Stimulated activated CD4-positive, alpha-beta T cell treated with anti-CD3 and anti-CD28 coated beads, Interleukin-1b, Interleukin-23, amount 100 ng/mL, for 4 hours (primary cell): Measurements from ENCODE around the gene C22orf42.
"Not testable (repeated sequence)": the region's sequence is repeated elsewhere in the genome, so short reads cannot be mapped to it uniquely, and the experiment has no call there.

ENCODE experiments used
- DNase-seq, 2 donors: peaks; one replicate each; pipeline ENCODE4 v3.0.0-alpha.2; 2020; ENCODE audit warnings: low read depth in 2 of 2

Gene C22orf42

DNA sequence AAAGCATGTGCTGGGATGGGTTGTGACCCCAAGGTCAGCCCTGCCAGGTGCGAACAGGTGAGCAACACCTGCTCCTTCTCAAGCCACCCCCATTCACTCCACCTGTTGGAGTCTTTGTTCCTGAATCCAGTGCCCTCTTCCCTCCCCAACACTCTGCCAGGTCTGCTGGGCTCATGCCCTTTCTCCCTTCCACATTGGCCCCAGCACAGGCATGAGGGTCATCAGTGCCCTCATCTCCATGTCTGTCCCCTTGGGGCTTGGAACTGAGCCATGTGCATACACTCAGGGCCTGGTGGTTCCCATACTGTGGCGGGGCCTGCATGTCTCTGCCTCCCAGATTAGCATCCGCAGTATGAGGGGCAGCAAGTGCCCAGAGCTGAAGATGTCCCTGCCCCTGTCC lies 26.7 kb upstream of the C22orf42 start:
- no peak for DNase-seq

DNA sequence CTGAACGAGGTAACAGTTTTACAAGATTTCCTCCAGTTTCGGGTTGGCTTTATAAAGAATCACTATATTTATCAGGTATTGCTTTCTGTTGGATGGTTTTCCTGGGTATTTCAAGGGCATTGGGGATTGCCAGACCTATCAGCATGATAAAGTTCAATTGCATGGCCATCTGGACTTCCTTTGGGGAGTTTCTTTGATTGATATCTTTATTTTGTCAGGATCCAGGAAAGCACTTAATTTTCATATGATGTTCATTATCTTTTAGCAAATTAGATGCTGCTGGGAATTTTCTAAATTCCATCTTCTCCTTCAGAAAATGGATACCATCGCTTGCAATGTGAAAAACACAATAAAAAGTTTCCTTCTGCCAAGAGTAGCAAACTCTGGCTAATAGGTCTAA lies 24.5 kb upstream of the C22orf42 start:
- no peak for DNase-seq

DNA sequence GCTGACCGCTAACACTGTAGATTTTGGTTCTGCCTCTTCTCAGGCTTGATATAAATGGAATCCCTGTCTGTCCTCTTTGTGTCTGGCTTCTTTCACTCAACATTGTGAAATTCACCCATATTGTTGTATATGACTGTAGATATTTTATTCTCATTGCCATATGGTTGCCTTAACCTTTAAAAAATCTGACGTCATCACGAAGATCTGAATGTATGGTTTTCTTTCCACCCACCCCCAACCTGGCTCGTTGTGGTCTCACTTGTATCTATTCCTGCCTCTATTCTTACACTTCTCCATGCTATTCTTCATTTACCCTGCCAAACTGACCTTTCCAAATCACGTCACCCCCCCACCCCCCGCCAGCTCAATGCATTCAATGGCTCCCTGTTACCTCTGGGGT lies 21.9 kb upstream of the C22orf42 start:
- DNase-seq, result no peak

DNA sequence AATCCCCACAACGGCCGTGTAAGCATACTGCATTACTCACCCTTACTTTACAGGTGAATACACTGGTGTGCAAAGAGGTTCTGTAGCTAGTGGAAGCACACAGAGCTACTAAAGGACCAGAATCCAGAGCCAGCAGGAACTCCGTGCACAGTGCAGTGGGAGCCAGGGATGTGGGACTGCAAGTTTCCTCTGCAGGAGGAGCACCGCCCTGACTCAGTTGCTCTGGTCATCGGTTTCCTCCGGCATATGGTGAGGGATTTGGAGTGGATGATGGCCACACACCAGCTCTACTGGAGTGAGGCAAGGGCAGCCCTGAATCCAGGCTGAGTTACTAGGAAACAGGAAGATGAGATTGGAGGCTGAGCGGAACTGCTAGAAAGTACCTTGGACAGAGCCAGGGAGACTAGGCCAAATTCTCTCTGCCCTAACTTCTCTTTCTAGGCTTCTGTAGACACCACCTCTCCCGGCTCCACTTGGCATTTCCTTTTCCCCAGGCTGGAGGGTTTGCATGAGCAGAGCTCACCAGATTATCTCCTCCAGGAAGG lies 18.2 kb upstream of the C22orf42 start:
- DNase-seq, result no peak

DNA sequence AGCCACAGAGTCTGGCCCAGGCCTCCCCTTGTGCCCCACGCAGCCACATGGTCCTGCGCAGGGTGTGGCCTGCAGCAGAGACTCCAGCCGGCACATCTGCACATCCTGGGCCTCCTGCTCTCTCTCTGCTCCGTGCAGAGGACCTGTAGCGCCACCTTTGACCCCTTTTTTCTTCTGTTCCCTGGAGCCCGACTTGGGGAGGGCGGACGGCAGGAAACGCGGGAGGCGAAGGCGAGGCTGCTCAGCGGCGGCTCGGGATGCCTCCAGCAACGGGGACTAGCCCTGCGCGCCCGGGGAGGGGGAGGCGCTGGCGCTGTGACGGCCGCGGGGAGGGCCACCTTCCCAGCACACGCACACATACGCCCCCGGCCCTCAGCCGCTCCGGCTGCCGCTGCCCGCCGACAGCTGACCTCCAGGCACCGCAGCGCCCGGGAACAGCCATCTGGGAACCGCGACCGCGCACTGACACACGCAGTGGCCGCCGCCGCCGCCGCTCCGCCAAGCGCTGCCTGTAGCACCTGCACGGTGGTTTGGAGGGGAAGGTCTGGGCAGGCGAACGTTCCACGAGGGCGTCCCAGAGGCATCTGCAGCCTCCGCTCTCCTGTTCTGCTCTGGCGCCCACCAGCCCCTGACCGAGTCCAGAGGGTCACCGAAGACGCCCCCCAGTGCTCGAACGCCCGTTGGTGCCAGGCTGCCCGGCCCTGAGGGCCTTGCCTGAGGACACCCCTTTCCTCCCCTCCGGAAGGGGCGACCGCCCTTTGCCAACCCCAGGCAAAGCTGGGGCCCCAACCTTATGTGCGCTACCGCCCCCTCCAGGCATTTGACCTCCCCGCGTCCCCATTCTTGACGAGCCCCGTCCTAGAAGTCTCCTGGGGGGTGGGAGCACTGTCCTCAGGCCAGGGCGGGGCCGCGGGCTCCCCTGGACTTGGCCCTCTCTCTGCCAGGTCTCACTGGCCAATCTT lies 16.9 kb upstream of the C22orf42 start:
- DNase-seq, result no peak

DNA sequence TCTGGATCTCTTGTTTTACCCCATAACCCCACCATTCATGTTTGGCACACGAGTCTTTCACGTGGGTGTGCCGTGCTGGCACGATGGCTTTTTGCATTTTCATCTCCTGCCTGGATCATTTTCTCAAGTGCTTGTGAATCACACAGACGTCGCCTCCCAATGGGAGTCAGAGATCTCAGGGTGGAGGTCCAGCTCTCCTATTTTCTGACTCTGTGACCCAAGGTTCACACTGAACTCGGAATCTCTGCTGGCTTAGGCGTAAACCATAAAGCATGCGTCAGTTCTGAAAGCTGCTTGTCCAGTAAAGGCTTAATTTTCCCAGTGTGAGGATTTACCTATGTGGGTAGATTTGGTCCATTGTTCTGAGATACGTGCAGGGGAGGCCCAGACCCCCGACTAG lies 16.0 kb upstream of the C22orf42 start:
- no peak for DNase-seq

DNA sequence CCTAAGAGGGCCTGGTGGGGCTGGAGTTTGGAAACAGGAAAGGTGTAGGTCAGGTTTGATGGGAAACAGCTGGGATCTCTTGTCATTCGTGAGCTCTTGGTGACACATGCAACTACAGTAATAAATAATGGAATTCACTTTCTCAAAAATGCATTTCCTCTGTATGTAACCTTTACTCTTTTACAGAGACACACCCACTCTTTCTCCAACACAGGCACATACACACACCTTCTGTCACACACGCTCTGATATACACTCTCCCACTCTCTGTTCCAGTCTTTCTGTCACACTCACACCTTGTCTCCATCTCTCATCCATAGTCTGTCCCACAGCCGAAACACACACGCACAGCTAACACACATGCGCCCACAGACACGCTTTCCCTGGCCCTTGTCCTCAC lies 6.6 kb upstream of the C22orf42 start:
- DNase-seq, result no peak

DNA sequence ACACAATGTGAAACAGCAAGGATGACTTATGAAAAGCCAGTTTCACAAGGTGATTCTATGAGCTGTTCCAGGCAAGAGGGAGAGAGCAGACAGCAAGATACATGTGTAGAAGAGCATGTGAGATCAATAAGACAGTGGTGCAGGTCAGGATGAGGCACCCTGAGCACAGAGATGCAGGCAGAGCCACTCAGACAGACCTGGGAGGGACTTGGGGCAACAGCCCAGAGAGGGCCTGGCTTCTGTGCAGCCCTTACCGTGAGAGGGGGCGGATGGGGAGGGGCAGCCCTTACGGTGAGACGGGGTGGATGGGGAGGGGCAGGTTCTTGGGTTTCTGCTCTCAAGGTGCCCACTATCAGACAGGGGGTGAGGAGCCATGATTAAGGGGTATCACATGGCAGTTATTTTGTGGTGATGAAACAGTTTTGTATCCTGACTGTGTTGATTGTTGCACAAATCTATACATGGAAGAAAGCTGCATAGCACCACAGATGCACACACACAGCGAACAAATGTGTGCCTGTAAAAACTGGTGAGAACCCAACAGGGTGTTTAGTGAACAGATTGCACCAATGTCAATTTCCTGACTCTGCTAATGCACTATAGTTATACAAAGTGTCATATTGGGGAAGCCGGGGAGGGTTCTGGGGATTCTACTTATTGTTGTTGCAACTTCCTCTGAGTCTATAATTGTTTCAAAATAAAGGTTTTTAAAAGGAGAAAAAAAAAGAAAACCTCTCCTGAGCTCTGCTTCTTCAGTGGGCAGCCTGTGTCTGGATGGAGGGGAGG lies 5.2 kb upstream of the C22orf42 start:
- no peak for DNase-seq

DNA sequence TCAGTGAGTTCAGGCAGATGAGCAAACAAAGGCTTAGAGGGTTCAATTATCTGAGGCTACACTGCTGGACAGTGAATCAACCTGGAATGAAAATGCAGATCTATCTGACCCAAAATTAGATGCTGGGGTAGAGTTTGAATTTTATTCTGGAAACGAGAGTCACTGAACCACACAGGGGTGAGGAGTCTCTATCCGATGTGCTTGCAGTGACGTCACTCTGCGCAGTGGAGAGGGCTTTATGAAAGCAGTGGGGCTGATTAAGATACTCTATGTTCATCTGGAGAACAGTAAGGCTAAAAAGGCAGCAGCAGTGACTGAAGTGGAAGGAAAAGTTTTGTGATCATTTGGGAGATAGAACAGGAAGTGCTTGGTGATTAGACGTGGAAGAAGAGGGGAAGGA lies 1.3 kb upstream of the C22orf42 start:
- DNase-seq, result not testable (repeated sequence)

DNA sequence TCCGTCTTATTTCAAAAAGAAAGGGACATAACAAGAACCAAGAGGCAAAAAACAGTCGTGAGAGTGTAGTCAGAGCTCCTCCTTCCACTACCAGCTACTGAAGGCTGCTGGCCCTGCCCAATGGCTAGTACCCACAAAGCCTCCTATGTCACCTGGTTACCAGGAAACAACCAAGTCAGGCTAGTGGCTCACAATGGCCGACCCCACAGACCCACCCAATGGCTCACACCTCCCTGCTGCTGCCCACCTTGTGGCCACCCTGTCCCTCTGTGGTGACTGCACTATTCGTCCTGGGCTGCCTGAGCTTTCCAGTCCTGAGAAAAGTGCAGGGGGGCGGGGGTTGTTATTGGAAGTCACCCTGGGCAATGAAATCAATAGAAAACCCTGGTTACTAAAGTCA lies 1.5 kb downstream of the C22orf42 start:
- DNase-seq, result not testable (repeated sequence)

DNA sequence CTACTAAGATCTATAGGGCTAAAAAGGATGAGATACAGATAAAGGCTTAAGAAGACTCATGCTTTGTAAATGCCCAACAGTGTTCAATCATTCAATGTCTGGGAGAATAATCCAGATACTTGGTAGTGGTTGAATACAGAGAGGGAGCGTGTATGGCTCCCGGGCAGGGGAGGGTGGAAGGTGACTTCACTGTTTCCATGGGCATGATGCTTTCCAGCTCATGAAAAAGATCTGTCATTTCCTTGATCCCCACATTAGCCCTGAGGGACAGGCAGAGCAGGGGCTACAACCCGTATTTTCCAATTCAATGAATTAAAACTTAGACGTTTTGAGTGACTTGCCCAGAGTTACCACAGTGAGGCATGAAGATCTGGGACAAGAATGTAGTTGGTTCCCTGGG lies 4.4 kb downstream of the C22orf42 start:
- not testable (repeated sequence) for DNase-seq

DNA sequence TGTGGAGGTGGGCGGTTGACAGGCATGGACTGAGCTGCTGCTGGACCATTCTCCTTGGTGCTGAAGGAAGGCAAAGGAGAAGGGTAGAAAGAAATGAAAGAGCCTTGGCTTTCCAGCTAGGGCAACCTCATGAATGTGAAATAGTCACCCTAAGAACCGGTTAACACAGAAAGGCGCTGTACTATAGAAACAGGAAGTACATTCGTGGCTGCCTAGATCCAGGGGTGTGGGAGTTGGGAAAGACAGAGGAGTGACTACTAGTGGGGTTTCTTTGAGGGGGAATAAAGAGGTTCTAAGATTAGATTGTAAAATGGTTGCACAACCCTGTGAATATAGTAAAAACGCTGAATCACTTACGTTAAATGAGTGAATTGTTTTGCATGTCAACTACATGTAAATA lies 7.5 kb downstream of the C22orf42 start:
- DNase-seq, result not testable (repeated sequence)

DNA sequence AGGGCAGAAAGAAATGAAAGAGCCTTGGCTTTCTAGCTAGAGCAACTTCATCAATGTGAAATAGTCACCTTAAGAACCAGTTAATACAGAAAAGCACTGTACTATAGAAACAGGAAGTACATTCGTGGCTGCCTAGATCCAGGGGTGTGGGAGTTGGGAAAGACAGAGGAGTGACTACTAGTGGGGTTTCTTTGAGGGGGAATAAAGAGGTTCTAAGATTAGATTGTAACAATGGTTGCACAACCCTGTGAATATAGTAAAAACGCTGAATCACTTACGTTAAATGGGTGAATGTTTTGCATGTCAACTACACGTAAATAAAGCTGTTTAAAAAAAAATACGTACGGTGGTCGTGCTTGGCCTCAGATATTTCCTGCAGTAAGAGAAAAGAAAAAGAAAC lies 8.5 kb downstream of the C22orf42 start:
- not testable (repeated sequence) for DNase-seq

DNA sequence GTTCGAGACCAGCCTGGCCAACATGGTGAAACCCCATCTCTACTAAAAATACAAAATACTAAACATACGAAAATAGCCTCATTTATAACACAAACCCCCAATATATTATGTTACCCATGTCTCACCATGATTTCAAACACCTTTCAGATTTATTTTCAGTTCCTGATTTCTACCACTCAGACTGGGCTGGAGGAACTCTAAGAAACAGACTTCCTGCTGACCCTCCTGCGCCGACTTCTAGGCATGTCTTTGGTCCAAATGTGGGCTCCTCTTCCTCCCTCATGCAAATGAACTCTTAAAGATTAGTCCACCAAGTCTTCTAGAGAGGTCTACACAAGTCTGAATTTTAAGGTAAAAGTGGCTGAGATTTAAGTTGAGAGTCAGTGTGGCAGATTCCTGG lies 10.7 kb downstream of the C22orf42 start:
- DNase-seq, result not testable (repeated sequence)

DNA sequence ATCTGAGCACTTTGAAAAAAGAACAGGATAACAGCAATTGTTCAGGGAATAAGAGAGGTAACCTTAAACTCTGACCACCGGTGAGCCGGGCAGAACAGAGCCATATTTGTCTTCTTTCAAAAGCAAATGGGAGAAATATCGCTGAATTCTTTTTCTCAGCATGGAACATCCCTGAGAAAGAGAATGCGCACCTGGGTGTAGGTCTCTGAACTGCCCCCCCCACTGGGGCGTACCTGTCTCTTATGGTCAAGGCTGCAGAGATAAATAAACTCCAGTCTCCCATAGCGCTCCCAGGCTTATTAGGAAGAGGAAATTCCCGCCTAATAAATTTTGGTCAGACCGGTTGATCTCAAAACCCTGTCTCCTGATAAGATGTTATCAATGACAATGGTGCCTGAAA lies 12.0 kb downstream of the C22orf42 start:
- DNase-seq, result not testable (repeated sequence)

DNA sequence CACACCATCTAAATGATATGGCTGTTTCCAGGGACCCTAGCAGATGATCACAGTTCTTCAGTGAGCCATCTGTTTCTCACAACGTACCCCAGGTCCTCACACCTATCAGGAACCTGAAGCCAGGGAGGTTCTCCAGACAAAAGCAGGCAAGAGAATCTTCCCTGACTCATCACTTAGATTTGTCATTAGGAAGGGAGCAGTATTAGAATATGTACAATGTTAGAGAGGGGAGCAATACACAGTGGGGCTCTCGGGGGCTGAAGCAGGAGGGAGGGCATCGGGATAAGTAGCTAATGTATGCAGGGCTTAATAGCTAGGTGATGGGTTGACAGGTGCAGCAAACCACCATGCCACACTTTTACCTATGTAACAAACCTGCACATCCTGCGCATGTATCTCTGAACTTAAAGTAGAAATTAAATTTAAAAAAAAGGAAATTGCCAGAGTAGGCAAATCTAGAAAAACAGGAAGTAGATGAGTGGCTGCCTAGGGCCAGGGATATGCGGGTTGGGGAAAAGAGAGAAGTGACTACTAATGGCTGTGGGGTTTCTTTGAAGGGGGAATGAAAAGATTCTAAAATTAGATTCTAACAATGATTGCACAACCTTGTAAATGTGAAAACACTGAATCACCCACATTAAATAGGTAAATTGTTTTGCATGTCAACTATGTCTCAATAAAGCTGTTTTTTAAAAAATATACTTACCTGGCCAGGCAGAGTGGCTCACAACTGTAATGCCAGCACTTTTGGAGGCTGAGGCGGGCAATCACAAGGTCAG lies 14.4 kb downstream of the C22orf42 start:
- no peak for DNase-seq

DNA sequence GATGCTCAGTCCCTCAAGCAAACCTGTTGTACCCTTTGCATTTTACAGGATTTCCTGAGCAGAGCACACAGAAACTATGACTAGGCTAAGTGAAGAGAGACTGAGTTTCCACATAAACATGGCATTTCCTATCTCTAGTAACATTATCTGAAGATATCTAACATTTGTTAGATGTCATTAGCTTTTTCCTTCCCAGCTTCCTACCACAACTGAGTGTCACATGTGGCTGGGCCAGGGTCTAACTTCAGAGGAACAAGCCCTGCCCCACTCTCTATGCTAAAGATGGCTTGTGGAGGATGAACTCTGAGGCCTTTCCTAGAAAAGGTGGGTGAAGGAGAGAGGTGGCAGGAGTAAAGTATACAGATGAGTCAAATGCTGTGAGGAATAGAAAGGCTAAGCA lies 16.5 kb downstream of the C22orf42 start:
- DNase-seq, result no peak

DNA sequence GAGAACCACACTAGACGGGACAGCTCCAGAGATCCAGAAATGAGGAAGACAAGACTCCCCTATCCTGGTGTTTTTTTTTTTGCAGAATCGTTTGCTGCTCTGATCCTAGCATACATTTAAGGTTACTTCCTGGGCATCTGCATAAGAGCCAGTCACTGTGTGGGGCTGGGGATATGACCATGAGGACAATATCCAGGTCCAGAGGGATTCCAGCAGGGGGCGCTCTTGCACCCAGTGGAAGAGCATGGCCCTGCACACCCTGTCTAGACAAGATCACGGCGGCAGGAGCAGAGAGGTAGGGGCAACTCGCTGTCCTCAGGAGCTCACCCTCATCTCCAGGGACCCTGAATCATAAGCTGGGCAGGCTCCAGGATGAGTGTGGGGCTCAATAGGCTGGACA lies 18.4 kb downstream of the C22orf42 start:
- not testable (repeated sequence) for DNase-seq

DNA sequence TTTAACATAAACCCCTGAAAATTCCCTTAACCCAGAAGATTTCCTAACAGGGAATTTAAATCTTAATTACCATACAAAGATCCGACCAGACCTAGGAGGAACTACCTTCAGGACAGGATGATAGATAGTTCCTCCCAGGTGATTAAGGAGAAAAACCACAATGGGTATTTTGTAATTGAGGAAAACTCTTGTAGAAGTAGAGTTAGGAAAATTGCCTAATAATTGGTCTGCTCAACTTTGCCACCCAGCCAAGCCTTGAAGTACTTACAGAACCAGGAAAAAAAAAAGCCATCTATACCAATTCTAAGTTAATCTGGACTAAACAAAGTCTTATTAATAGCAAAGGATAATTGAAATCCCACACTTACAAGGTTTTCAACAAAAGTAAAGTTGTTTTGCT lies 20.5 kb downstream of the C22orf42 start:
- DNase-seq, result not testable (repeated sequence)

DNA sequence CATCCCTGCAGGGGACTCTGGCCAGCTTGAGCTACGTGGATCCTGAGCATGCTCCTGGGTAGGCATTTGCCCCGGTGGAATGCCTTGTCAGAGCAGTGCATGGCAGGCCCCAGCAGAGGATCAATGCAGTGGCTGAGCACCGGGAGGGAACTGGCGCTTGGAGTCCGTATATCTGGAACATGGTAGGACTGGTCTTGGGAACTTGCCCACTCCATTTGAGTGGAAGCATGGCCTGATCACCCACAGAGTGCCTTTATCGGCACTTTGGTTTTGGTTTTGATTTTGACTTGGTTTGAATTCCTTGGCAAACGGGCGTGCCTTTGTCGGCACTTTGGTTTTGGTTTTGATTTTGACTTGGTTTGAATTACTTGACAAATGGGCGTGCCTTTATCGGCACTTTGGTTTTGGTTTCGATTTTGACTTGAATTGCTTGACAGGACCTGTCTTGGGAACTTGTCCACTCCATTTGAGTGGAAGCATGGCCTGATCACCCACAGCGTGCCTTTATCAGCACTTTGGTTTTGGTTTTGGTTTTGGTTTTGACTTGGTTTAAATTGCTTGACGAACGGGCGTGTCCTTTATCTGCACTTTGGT lies 21.3 kb downstream of the C22orf42 start:
- DNase-seq, result peak; percentile 9 to 40

DNA sequence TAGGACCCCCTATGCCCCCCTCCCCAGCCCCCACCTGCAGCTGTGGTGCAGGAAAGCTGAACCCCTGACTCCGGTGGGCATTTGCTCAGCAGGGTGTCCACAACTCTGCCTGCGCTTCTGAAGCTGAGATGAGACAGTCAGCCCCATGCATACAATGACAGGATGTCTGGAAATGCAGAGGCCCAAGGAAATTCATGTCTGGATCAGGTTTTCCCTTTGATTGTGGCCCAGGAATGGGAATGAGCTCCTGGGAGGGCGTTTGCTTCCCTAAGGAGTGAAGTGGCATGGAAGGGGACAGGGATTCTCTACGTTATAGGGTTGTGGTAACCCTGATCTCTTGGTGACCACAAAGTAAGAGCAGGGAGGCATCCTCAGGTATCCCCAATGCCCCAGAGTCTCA lies 22.2 kb downstream of the C22orf42 start:
- DNase-seq, result not testable (repeated sequence)
